Activated CD4-positive, alpha-beta T cell treated with anti-CD3 and anti-CD28 coated beads, Interleukin-2, amount 50 U/mL, for 16 hours (primary cell): ENCODE data around the gene DCHS2.

Experiments used
- DNase-seq: peaks from one replicate; pipeline ENCODE4 v3.0.0-alpha.2; 2020

DCHS2 gene

GRCh38 chr4:154490234-154490582, 1.4 kb downstream of the DCHS2 start:
- DNase-seq: no peak

DNA sequence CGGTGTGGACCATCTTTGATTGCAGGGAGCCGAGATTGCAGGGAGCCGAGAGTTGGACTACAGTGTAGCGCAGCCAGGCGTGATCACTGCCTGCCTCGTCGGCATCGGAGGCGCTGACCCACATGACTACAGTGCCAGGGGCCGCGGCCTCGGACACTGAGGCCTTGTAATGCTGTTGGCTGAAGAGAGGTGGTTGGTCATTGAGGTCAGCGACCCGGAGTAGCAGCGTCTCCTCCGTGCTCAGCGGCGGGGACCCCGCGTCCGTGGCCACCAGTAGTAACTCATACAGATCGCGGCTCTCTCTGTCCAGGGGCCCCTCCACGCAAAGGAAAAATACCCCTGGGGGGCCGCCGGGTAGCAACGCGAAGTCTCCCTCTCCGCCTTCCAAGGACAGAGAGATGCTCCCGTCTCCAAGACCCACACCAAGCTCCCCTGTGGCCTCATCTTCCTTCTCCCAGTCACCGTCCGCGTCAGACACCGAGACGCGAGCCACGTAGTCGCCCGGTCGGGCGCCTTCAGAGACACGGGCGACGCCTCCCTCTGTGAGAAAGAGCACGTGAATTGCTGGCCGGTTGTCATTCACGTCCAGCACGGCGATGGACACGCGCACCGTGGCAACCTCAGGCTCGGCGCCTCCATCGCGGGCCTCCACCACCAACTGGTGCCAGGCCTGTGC, 1.9 kb downstream of the DCHS2 start:
- no peak for DNase-seq

- DNase-seq: no peak
These were observed 4.5 kb downstream of the DCHS2 start for GRCh38 chr4:154487145-154487544.

DNA sequence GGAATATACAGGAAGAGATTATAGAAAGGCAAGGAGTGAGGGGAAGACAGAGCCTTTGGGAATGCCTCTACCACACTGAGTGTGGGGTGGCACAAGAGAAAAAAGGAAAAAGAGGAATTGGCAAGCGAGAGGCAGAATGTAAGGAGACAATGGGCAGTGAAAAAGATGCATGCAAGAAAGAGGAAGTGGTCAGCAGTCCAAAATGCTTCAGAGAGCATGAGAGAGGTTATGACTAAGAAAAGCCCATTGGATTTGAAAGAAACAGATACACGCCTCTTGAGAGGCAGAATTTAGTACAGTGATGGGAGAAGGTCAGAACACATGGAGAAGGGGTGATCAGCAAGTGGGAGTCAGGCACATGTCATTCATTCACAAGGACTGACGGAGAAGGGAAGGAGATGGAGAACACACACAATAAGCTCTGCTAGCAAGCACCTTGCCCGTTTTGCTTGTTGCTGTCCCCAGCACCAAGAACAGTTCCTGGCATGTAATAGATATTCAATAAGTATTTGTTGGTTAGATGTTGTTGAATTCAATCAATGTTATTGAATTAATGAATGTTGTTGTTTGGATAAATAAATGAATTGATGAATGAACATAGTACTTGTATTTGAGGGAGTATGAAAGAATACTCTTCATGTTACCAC, 6.3 kb downstream of the DCHS2 start:
- no peak for DNase-seq

DNA sequence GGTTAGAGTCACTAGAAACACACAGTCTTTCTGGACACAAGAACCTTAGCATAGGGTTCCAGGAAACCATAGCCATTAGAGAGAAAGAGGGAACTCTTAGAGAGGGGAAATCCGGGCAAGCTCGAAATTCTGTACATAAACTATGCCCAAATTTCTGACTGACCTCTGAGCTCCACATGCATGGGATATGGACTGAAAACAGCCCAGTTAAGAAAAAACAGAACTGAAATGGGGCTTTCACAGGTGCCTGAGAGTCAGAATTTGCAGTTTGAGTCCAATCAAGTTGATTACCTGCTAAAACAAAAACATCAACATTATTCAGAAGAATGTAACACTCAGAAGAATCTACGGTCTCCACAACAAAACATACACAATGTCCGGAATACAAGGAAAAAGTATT, 13.1 kb downstream of the DCHS2 start:
- DNase-seq: no peak

- DNase-seq: no peak
These were observed 13.5 kb downstream of the DCHS2 start for GRCh38 chr4:154478128-154478527.

- DNase-seq: no peak
These were observed 15.4 kb downstream of the DCHS2 start for GRCh38 chr4:154476232-154476631.

GRCh38 chr4:154475820-154476219, 15.8 kb downstream of the DCHS2 start:
- DNase-seq: no peak

DNA sequence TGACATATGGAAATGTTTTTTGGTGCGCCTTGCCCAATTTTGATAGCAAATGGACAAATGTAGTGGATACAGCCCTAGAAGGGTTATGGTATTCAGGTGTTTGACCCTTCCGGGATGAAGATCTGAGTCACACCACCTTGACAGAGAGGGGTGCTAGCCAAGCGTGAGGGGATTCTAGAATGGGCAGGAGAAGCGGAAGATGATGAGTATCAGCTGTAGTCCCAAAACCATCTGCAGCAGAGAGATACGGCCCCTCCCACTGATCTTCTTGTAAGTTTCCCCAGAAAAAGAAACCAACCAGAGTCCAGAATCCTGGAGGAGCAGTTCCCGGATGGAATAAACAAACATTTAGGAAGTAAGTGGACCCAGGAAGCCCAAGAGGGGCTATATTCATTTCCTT, 18.1 kb downstream of the DCHS2 start:
- no peak for DNase-seq

DNA sequence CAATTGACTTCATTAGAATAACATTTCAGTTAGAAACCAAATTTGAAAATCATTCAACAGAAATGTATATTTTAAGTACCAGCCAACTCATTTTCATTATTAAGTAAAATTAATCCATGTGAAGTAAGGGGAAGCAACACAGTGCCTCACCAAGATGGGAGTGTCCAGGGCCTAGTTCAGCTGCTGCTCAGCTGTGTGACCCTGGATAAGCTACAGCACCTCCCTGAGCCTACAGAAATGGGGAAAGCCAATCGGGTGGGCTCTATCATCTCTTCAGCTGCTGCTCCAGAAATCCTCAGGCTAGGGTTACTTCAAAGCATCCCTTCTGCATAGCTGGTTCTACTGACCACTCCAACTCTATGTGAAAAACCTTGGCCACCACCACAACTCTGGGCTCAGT, 18.7 kb downstream of the DCHS2 start:
- DNase-seq: no peak

DNA sequence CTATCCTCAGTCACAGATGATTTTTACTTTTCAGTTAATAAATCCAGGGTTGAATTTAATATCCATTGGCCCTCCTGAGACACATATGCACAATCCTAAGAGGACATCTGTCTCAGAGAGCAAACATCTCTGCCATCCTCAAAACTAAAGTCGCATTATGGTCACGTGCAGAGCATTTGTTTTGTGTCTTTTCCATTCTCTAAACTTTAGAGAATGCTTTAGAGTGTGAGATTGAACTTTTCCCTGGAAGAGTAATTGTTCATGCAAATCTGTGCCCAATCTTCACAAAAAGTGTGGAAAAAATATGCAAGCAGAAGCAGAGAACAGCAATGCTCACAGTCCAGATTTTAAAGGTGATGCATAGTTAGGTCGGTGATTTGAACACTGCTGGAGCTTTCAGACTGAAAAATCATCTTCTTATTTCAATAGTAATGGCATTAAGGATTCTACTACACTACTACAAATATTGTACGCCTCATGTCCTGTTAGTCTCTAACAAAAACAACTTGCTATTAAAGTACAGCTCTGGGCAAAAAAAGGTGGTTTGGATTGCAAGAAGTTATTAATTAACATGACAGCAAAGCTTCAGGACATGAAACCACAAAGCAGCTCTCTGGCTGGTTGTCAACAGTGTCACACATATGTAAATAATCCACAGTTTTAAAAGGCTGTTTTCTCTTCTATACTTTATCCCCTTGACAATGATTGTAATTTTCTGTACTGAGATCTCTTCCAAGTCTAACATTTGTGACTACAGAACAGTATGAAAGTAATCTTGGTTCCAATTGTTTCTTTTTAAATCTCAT, 19.9 kb downstream of the DCHS2 start:
- no peak for DNase-seq

DNA sequence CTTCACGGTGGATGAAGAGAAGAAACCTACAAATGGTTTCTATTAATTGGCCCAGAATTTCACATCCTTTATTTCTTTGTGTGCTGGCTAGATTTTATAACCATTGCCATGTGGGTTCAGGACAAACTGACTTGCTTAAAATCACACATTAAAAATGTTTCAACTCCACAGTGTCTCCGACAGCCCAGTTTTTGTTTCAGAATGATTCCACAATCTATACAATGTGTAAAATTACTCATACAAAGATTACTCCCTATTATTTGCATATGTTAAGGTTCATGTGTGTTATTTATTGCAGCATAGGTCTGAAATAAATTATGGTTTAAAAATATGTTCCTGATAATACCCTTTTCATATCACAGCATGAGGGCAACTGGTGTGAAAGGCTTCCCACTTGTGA, 20.6 kb downstream of the DCHS2 start:
- peak; percentile 5 for DNase-seq

GRCh38 chr4:154467886-154468285, 23.7 kb downstream of the DCHS2 start:
- DNase-seq: no peak

GRCh38 chr4:154466336-154466735, 25.3 kb downstream of the DCHS2 start:
- DNase-seq: no peak

GRCh38 chr4:154465085-154465484, 26.5 kb downstream of the DCHS2 start:
- no peak for DNase-seq

DNA sequence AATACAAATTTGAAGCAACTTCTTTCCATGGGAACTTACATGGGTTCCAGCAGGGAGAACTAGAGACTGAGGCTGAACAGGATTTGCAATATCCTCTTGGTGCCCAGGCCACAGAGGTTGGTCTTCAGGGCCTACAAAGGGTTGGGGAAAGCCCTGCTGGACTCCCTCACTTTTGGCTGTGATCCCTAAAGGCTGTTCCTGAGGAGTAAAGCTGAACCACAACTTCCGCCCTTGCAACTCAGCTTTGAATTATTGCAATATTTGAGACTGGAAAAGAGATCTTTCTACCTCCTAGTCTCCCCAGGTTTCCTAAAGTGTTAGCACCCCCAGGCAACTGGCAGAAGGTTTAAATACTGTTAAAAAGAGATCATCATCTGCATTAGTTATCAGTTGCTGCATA, 26.9 kb downstream of the DCHS2 start:
- DNase-seq: no peak

DNA sequence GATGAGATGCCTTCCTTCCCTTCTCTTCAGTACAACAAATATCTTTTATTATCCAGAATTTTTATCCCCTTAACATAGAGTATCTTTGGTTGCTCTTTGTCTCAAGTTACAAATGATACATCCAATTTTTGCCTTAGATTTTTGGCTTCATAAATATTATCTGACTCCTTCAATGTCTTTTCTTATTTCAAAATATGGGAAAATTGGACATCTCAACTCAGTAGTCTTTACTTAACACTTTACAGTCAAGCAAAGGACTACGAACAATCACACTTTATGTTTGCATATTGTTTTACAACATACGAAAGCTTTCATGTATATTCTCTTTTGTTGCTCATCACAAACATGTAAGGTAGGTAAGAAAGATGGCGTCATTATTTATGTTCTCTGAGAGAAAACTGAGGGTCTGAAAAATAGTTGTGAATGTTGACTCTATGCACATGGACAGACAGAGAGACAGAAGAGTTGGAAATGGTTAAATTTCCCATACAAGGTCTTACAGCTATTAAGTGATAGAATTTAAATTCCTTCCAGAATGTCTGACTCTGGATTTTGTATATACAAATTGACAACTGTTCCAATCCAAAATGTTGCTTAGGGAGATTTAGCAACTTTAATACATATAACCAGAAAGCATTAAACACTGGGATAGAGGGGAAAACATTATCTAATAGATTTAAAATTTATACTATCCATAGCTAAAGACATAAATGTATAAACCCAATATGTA, 29.4 kb downstream of the DCHS2 start:
- no peak for DNase-seq

DNA sequence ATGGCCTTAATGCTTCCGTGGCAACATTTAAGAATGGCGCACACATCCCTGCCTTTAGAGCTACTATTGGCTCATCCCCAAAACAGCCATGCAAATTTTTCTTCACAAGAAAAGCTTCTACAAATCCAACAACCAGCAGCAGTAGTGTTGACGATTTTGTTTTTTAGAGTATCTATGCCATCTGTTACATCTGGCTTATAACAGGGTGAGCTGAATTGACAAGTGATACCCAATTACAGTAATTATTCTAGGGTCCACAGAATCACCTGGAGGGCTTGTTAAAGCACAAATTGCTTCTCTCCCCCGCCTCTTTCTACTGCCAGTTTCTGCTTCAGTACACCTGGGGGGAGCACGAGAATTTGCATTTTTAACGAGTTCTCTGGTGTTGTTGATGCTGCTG, 34.1 kb downstream of the DCHS2 start:
- DNase-seq: no peak

- DNase-seq: no peak
These were observed 34.7 kb downstream of the DCHS2 start for GRCh38 chr4:154456889-154457288.

DNA sequence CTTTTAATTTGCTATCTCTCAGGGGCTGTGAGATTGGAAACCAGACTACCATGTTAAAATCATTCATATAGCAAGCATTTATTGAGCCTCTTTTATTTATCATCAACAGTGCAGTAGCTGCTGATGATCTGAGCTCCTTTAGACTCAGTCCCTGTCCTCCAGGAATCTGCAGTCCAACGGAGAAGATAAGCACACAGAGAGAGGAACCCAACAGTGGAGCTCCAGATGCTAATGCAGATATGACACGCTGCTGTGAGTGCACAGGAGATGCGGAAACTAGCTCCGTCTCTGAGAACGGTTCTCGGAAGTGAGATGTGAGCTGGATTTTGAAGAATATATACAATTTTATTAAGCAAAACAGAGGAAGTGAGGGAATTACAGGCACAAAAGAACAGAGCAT, 35.4 kb downstream of the DCHS2 start:
- no peak for DNase-seq

DNA sequence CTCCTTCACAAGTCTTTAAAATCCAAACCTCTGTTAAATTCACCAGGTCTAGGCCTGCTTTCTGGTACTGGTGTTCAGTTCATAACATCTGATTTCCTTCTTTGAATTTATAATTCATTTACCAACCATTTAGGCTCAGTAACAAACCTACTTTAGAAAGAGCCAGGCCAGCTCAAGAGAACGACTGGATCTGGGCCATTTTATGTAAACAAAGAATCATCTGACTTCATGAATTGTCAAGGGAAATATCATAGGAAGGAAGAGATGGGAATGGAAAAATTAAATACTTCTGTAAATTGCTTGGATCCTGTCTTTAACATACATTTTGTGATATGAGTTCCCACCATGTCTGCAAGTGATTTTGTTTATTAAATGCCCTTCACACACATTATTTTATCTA, 36.5 kb downstream of the DCHS2 start:
- no peak for DNase-seq

DNA sequence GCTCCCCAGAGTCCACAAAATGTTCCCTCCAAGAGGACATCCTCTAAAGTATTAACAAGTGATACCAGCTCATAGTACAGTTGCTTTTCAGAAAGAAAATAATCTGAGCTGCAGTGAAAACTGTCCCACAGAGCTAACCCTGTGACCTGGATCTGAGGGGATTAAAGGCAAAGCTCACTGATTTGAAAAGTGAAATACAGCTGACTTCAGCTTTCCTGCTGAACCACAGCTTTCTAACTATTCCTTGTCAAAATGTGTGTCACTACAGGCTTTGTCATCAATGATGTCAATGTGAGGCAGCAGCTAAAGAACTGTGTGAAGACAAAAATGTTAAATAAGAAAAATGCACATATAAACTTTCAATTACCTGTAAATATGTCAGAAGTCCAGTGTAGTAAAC, 36.9 kb downstream of the DCHS2 start:
- no peak for DNase-seq

GRCh38 chr4:154452798-154453346, 38.7 kb downstream of the DCHS2 start:
- no peak for DNase-seq
